Epithelial cell of esophagus (primary cell): ENCODE data around the gene ACOT8.

ENCODE experiments used
- DNase-seq: peaks from one replicate; pipeline ENCODE4 v3.0.0; 2010; ENCODE audit warnings: low read depth
- H3K4me3 ChIP-seq: 2 replicates; pipeline ENCODE4 v1.5.1; 2011; ENCODE audit warnings: mild to moderate bottlenecking, low read length, control low read depth
- TF ChIP-seq, protein P1 (sequence below): IDR thresholded peaks from 2 replicates; pipeline ENCODE4 v1.5.1; 2011; ENCODE audit warnings: low read depth, mild to moderate bottlenecking, low read length, control low read depth, inconsistent platforms; ENCODE audit not compliant: insufficient read depth; ENCODE audit errors: missing control alignments

ACOT8 gene

GRCh38 chr20:45873409-45874103, 16.4 kb upstream of the ACOT8 start:
- peak; percentile 52 for DNase-seq
- H3K4me3 ChIP-seq, result no peak overlapping the region
- TF ChIP-seq, protein P1, sequence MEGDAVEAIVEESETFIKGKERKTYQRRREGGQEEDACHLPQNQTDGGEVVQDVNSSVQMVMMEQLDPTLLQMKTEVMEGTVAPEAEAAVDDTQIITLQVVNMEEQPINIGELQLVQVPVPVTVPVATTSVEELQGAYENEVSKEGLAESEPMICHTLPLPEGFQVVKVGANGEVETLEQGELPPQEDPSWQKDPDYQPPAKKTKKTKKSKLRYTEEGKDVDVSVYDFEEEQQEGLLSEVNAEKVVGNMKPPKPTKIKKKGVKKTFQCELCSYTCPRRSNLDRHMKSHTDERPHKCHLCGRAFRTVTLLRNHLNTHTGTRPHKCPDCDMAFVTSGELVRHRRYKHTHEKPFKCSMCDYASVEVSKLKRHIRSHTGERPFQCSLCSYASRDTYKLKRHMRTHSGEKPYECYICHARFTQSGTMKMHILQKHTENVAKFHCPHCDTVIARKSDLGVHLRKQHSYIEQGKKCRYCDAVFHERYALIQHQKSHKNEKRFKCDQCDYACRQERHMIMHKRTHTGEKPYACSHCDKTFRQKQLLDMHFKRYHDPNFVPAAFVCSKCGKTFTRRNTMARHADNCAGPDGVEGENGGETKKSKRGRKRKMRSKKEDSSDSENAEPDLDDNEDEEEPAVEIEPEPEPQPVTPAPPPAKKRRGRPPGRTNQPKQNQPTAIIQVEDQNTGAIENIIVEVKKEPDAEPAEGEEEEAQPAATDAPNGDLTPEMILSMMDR, result no peak

DNA sequence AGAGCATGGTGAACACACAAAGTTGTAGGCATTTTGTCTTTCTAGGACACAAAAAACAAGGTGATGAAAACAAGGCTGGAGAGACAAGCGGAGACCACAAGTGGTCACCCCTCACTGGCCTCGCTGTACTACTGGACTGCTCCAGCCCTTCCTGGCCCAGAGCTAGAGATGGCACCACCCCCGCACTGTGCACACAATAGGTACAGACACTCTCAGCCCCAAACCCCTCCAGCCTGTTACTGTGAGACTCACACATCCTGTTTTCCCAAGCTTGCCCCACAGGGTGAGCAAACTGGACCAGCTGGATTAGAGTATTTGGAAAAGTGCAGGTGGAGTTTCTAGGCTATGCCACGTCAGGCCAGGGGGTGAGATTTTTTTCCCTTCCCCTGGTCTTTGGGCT, 15.4 kb upstream of the ACOT8 start:
- DNase-seq, result peak; percentile 86
- no peak overlapping the region for H3K4me3 ChIP-seq
- TF ChIP-seq, protein P1, result no peak

DNA sequence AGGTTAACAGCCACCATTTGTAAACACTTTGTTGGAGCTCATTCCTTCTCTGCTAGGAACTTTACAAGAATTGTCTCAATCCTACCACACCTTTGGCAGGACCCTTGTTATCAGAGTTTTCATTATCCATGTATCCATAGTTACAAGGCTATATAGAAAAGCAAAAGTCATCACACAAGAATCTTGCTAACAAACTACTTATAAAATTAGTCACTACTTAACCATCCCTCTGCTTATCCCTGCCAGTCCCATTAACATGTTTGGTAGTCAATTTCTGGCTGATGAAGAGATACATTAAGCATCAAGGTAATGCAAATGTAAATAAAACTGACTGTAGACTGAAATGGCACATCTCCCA, 10.6 kb upstream of the ACOT8 start:
- H3K4me3 ChIP-seq, result no peak overlapping the region
- TF ChIP-seq, protein P1, result no peak
- peak; percentile 61 for DNase-seq

DNA sequence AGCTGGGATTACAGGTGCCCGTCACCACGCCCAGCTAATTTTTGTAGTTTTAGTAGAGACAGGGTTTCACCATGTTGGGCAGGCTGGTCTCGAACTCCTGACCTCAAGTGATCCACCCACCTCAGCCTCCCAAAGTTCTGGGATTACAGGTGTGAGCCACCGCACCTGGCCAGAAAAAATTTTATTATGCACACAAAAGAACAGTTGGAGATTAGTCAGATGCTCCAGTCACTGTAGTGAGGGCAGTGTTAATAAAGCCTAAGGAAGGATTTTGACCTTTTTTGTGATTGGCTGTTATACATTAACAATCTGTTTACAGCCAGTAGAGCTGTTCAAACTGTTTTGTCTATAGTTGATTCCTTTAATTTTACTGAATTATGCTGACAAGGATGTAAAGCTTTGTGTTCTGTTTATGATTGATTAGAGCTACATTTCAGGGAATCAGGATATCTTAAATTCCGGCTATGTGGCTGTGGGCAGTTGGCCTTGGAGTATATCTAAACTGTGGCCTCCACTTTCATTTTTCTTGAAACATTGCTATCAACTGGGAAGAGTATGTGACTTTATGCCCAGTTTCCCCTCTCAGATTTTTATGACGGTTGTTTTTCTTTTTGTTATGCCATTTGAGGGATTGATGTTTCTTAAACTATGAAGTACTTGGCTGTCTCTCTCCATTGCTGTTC, 10.1 kb upstream of the ACOT8 start:
- H3K4me3 ChIP-seq, result no peak overlapping the region
- DNase-seq, result no peak
- TF ChIP-seq, protein P1, result no peak

- no peak overlapping the region for H3K4me3 ChIP-seq
These were observed 9.3 kb upstream of the ACOT8 start for GRCh38 chr20:45866454-45866853.

DNA sequence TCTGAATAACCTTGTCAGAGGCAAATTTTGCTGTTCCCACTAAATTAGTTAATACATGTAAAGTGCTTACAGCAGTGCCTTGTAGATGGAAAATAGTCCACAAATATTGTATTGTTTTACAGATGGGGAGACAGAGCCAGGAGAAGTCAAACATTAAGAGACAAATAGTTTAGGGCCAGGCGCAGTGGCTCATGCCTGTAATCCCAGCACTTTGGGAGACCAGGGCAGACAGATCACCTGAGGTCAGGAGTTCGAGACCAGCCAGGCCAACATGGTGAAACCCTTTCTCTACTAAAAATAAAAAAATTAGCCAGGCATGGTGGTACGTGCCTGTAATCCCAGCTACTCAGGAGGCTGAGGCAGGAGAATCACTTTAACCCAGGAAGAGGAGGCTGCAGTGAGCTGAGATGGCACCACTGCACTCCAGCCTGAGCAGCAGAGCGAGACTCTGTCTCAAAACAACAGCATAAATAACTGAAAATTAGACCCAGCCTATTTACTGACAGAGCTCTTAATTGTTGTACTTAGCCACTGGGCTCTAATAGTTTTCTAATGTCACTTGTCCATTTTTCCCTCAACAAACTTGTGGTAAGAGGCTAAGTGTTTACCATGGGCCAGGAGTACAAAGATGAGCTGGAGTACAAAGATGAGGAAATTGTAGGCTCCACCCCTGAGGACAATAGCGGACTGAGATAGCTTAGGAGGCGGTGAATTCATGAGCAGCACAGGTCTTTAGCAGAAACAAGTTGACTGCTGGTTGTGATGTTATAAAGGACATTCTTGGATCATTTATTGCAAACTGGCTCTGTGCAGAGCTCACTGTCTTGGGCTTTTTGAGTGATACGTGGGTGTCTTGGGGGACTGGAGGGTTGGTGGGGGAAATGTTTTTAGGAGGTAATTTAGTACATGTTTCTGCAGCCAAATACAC, 6.6 kb upstream of the ACOT8 start:
- TF ChIP-seq, protein P1, result no peak
- H3K4me3 ChIP-seq, result no peak overlapping the region
- DNase-seq, result no peak

More at GRCh38 chr20:45866454-45866853, 9.3 kb upstream of the ACOT8 start:
- no peak for DNase-seq
- TF ChIP-seq, protein P1, result no peak
